Heart left ventricle (tissue), 13 donors: ENCODE results near the gene SETD1A.

Source experiments
- POLR2A ChIP-seq, 2 donors: fragments of 450-650 bp; IDR thresholded peaks; one replicate each; pipeline ENCODE4 v1.6.1; 2017; ENCODE audit warnings: antibody characterized with exemption in 2 of 2, mild to moderate bottlenecking in 2 of 2, moderate library complexity in 2 of 2
- TF ChIP-seq, protein P1 (sequence below), 12 donors: fragments of 200-600 bp; sonication (generic) in 4 of 12; IDR thresholded peaks; one replicate each; pipeline versions ENCODE4 v1.5.0 to v1.8.0; 2018 to 2022; ENCODE audit warnings: antibody characterized with exemption in 12 of 12, mild to moderate bottlenecking in 5 of 12
- donor health status: ischemic (EF 13 %, LVEDD 7.1; RV severe dilation, severe dysfunction).
- donor health status: DM: no; HTN: yes; CAD: no.
- donor health status: DM: no; HTN: no; CAD: no.
- donor health status: ischemic (EF 25% LVEDD 6.9; RV normal size, moderate dysfunction).
- donor health status: ischemic (EF 25% LVEDD 5.7; RV mildly dilated, moderate dysfunction).
- donor health status: ischemic (EF 35%, LVEDD 5.7; RV mildly dilated, moderate dysfunction).
- donor health status: nonischemic (EF 11% LVEDD 7.7; RV severe dilation, severe dysfunction).
- donor health status: DM: yes; HTN: yes; CAD: no.
- donor health status: PGD.
- donor health status: ischemic (EF 29% LVEDD 5.4; RV normal size, mild dysfunction).
- donor health status: nonischemic (EF 23%, LVEDD 6.1; RV moderate dilation, normal function).

DNA sequence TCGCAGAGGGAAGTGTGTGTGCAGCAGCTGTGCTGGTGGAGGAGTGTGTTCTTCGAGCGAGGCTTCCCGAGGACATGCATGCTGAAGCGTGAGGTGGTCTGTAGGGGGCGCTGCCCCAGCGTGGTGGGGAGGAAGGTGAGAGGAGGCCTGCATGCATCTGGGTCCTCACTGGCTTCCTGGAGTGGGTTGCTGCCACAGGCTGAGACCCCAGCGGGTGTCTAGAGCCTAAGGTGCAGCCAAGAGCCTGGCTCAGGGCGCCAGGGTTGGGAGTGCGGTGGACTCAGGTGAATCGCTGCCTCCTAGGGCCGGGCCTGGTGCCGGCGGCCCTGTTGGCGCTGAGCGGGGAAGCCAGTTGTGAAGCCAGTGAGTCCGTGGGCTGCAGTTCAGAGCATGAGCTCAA lies 19.9 kb downstream of the SETD1A start:
- TF ChIP-seq, protein P1, sequence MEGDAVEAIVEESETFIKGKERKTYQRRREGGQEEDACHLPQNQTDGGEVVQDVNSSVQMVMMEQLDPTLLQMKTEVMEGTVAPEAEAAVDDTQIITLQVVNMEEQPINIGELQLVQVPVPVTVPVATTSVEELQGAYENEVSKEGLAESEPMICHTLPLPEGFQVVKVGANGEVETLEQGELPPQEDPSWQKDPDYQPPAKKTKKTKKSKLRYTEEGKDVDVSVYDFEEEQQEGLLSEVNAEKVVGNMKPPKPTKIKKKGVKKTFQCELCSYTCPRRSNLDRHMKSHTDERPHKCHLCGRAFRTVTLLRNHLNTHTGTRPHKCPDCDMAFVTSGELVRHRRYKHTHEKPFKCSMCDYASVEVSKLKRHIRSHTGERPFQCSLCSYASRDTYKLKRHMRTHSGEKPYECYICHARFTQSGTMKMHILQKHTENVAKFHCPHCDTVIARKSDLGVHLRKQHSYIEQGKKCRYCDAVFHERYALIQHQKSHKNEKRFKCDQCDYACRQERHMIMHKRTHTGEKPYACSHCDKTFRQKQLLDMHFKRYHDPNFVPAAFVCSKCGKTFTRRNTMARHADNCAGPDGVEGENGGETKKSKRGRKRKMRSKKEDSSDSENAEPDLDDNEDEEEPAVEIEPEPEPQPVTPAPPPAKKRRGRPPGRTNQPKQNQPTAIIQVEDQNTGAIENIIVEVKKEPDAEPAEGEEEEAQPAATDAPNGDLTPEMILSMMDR (IDR thresholded peaks at IDR 0.05), result peak in 5 of 12 donors; percentile 10 to 22 (median 16)
- no peak for TF ChIP-seq POLR2A (IDR thresholded peaks at IDR 0.05)
